ENCODE measurements around the gene RPL38. TPM values are rescaled to one million over a fixed set of nuclear protein-coding genes. Genes with fewer than 3 reads are reported as not detected.

Gene RPL38
- total and polyA plus RNA-seq, 2 experiments from 2014 or later, result 286 to 5,312 TPM

DNA sequence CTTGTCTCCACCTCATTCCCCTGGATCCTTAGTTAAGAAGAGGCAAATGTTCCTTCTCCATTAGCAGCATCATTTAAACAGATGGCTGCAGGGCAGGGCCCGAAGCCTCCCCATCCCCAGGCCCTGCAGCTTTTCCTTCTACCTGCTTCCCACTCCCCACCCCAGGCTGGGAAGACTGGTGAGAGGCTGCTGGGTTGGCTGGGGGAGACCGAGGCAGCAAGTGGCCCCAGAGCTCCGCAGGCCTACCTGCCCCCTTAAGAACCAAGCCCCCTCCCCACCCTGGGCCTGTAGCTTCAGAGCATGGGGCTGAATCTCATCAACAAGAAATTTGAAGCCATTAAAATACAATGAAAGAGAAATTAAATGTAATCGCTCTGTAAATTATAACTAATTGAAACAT lies 22.1 kb upstream of the RPL38 start:
- H3K4me1 Mint-ChIP-seq, result peaks cover 8% of the 10 kb centered on the region
- no peaks in the 10 kb centered on the region for H3F3A ChIP-seq (replicated peaks; ENCODE audit: low read depth)
- H3K9me3 Mint-ChIP-seq, result no peaks in the 10 kb centered on the region; the same call in 2 of the 3 replicates

More for the DNA sequence above, 22.1 kb upstream of the RPL38 start:
- DNase-seq (ENCODE audit: low spot score) (no peak), ATAC-seq (no peak)
- H3K9me2 ChIP-seq (ENCODE audit: insufficient read depth), result no peaks in the 10 kb centered on the region
- H4K20me1 ChIP-seq (replicated peaks; ENCODE audit: insufficient read depth), result no peaks in the 10 kb centered on the region
- H3K79me2 ChIP-seq (replicated peaks; ENCODE audit: insufficient read depth), result no peaks in the 10 kb centered on the region
- H3K4me1 ChIP-seq (ENCODE audit: insufficient read depth), result no peaks in the 10 kb centered on the region
- H3K4me2 ChIP-seq, result no peak overlapping the region
- no peaks in the 10 kb centered on the region for H3K27me3 ChIP-seq (ENCODE audit: insufficient read depth)
- no peak overlapping the region for H3K4me3 ChIP-seq
- H3K36me3 ChIP-seq (ENCODE audit: insufficient read depth), result no peaks in the 10 kb centered on the region
- no peak overlapping the region for H3K27ac ChIP-seq (ENCODE audit: low read depth)
- Mint-ChIP-seq H3K27me3 (ENCODE audit: insufficient read depth, low read depth, poor library complexity) (peaks cover 9% of the 10 kb centered on the region), H3K36me3 (ENCODE audit: low read depth) (no peaks in the 10 kb centered on the region), H3K27ac (no peak overlapping the region), H3K4me3 (no peak overlapping the region)
- no peak overlapping the region for H2AFZ ChIP-seq
- TF ChIP-seq, protein P1, sequence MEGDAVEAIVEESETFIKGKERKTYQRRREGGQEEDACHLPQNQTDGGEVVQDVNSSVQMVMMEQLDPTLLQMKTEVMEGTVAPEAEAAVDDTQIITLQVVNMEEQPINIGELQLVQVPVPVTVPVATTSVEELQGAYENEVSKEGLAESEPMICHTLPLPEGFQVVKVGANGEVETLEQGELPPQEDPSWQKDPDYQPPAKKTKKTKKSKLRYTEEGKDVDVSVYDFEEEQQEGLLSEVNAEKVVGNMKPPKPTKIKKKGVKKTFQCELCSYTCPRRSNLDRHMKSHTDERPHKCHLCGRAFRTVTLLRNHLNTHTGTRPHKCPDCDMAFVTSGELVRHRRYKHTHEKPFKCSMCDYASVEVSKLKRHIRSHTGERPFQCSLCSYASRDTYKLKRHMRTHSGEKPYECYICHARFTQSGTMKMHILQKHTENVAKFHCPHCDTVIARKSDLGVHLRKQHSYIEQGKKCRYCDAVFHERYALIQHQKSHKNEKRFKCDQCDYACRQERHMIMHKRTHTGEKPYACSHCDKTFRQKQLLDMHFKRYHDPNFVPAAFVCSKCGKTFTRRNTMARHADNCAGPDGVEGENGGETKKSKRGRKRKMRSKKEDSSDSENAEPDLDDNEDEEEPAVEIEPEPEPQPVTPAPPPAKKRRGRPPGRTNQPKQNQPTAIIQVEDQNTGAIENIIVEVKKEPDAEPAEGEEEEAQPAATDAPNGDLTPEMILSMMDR (conservative IDR thresholded peaks at IDR 0.05; ENCODE audit: low read depth in 2 of 2), result no peak
- TF ChIP-seq EZH2phosphoT487 (IDR thresholded peaks at IDR 0.05; ENCODE audit: unreplicated experiment) (no peak), ZNF114 (CRISPR knock-in tag; IDR thresholded peaks at IDR 0.05) (no peak), CREB1 (CRISPR knock-in tag; IDR thresholded peaks at IDR 0.05; ENCODE audit: low read depth) (no peak), ZNF331 (CRISPR knock-in tag; IDR thresholded peaks at IDR 0.05; ENCODE audit: low read depth) (no peak), POLR2AphosphoS5 (IDR thresholded peaks at IDR 0.05; ENCODE audit: low read depth) (no peak), STAT1 (IDR thresholded peaks at IDR 0.05; ENCODE audit: unreplicated experiment) (no peak), EZH2 (IDR thresholded peaks at IDR 0.05; ENCODE audit: low read depth, unreplicated experiment) (no peak), JUNB (IDR thresholded peaks at IDR 0.05; ENCODE audit: unreplicated experiment) (no peak), NANOG (IDR thresholded peaks at IDR 0.05; ENCODE audit: borderline replicate concordance) (no peak)
- TF ChIP-seq, protein P2, sequence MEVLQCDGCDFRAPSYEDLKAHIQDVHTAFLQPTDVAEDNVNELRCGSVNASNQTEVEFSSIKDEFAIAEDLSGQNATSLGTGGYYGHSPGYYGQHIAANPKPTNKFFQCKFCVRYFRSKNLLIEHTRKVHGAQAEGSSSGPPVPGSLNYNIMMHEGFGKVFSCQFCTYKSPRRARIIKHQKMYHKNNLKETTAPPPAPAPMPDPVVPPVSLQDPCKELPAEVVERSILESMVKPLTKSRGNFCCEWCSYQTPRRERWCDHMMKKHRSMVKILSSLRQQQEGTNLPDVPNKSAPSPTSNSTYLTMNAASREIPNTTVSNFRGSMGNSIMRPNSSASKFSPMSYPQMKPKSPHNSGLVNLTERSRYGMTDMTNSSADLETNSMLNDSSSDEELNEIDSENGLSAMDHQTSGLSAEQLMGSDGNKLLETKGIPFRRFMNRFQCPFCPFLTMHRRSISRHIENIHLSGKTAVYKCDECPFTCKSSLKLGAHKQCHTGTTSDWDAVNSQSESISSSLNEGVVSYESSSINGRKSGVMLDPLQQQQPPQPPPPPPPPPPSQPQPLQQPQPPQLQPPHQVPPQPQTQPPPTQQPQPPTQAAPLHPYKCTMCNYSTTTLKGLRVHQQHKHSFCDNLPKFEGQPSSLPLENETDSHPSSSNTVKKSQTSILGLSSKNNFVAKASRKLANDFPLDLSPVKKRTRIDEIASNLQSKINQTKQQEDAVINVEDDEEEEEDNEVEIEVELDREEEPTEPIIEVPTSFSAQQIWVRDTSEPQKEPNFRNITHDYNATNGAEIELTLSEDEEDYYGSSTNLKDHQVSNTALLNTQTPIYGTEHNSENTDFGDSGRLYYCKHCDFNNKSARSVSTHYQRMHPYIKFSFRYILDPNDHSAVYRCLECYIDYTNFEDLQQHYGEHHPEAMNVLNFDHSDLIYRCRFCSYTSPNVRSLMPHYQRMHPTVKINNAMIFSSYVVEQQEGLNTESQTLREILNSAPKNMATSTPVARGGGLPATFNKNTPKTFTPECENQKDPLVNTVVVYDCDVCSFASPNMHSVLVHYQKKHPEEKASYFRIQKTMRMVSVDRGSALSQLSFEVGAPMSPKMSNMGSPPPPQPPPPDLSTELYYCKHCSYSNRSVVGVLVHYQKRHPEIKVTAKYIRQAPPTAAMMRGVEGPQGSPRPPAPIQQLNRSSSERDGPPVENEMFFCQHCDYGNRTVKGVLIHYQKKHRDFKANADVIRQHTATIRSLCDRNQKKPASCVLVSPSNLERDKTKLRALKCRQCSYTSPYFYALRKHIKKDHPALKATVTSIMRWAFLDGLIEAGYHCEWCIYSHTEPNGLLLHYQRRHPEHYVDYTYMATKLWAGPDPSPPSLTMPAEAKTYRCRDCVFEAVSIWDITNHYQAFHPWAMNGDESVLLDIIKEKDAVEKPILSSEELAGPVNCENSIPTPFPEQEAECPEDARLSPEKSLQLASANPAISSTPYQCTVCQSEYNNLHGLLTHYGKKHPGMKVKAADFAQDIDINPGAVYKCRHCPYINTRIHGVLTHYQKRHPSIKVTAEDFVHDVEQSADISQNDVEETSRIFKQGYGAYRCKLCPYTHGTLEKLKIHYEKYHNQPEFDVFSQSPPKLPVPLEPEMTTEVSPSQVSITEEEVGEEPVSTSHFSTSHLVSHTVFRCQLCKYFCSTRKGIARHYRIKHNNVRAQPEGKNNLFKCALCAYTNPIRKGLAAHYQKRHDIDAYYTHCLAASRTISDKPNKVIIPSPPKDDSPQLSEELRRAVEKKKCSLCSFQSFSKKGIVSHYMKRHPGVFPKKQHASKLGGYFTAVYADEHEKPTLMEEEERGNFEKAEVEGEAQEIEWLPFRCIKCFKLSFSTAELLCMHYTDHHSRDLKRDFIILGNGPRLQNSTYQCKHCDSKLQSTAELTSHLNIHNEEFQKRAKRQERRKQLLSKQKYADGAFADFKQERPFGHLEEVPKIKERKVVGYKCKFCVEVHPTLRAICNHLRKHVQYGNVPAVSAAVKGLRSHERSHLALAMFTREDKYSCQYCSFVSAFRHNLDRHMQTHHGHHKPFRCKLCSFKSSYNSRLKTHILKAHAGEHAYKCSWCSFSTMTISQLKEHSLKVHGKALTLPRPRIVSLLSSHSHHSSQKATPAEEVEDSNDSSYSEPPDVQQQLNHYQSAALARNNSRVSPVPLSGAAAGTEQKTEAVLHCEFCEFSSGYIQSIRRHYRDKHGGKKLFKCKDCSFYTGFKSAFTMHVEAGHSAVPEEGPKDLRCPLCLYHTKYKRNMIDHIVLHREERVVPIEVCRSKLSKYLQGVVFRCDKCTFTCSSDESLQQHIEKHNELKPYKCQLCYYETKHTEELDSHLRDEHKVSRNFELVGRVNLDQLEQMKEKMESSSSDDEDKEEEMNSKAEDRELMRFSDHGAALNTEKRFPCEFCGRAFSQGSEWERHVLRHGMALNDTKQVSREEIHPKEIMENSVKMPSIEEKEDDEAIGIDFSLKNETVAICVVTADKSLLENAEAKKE (CRISPR knock-in tag; IDR thresholded peaks at IDR 0.05), result no peak
- TF ChIP-seq, protein P3, sequence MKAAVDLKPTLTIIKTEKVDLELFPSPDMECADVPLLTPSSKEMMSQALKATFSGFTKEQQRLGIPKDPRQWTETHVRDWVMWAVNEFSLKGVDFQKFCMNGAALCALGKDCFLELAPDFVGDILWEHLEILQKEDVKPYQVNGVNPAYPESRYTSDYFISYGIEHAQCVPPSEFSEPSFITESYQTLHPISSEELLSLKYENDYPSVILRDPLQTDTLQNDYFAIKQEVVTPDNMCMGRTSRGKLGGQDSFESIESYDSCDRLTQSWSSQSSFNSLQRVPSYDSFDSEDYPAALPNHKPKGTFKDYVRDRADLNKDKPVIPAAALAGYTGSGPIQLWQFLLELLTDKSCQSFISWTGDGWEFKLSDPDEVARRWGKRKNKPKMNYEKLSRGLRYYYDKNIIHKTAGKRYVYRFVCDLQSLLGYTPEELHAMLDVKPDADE (IDR thresholded peaks at IDR 0.05), result no peak
- TF ChIP-seq, protein P4, sequence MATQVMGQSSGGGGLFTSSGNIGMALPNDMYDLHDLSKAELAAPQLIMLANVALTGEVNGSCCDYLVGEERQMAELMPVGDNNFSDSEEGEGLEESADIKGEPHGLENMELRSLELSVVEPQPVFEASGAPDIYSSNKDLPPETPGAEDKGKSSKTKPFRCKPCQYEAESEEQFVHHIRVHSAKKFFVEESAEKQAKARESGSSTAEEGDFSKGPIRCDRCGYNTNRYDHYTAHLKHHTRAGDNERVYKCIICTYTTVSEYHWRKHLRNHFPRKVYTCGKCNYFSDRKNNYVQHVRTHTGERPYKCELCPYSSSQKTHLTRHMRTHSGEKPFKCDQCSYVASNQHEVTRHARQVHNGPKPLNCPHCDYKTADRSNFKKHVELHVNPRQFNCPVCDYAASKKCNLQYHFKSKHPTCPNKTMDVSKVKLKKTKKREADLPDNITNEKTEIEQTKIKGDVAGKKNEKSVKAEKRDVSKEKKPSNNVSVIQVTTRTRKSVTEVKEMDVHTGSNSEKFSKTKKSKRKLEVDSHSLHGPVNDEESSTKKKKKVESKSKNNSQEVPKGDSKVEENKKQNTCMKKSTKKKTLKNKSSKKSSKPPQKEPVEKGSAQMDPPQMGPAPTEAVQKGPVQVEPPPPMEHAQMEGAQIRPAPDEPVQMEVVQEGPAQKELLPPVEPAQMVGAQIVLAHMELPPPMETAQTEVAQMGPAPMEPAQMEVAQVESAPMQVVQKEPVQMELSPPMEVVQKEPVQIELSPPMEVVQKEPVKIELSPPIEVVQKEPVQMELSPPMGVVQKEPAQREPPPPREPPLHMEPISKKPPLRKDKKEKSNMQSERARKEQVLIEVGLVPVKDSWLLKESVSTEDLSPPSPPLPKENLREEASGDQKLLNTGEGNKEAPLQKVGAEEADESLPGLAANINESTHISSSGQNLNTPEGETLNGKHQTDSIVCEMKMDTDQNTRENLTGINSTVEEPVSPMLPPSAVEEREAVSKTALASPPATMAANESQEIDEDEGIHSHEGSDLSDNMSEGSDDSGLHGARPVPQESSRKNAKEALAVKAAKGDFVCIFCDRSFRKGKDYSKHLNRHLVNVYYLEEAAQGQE (IDR thresholded peaks at IDR 0.05; ENCODE audit: unreplicated experiment), result no peak

All from GM23338 (cell line).